HepG2 (cell line): ENCODE results near the gene ZBTB7C.

Experiments used
- ASH2L ChIP-seq: fragments of 300-600, 200-600 bp; sonication (generic); IDR thresholded peaks from 2 replicates; pipeline ENCODE4 v1.7.0; 2017; ENCODE audit warnings: low read depth, mild to moderate bottlenecking, moderate library complexity, mixed read lengths, low read length; ENCODE audit not compliant: insufficient read length
- CTCF ChIP-seq: sonication (generic); formaldehyde crosslinking; IDR thresholded peaks from 2 replicates; pipeline ENCODE4 v1.5.0; 2020; ENCODE audit warnings: mild to moderate bottlenecking, missing genetic modification reagents, moderate library complexity
- HDAC2 ChIP-seq: sonication (generic); formaldehyde crosslinking; IDR thresholded peaks from 2 replicates; pipeline ENCODE4 v1.4.0; 2020; ENCODE audit warnings: missing genetic modification reagents
- MED13 ChIP-seq: sonication (generic); formaldehyde crosslinking; IDR thresholded peaks from 2 replicates; pipeline ENCODE4 v1.5.0; 2020; ENCODE audit warnings: missing genetic modification reagents
- NFRKB ChIP-seq: fragments of 450-650 bp; IDR thresholded peaks from 2 replicates; pipeline ENCODE4 v1.6.1; 2017
- NONO ChIP-seq, 2 experiments: fragments of 450-650 bp in 1 of 2; sonication (generic) in 1 of 2; formaldehyde crosslinking in 1 of 2; IDR thresholded peaks in 1 of 2; conservative IDR thresholded peaks in 1 of 2; 2 replicates each; pipeline versions ENCODE4 v1.6.1 to v1.8.0; 2017 to 2022; ENCODE audit warnings: mild to moderate bottlenecking in 1 of 2, missing genetic modification reagents in 1 of 2, moderate library complexity in 1 of 2
- PHF21A ChIP-seq: sonication (generic); formaldehyde crosslinking; IDR thresholded peaks from 2 replicates; pipeline ENCODE4 v1.5.0; 2020; ENCODE audit warnings: mild to moderate bottlenecking, missing genetic modification reagents
- PHF8 ChIP-seq: sonication (generic); formaldehyde crosslinking; IDR thresholded peaks from 2 replicates; pipeline ENCODE4 v1.5.0; 2020; ENCODE audit warnings: missing genetic modification reagents
- POLR2AphosphoS5 ChIP-seq: IDR thresholded peaks from 2 replicates; pipeline ENCODE4 v1.6.1; 2012; ENCODE audit warnings: low read depth, low read length
- TAF1 ChIP-seq: sonication (generic); formaldehyde crosslinking; IDR thresholded peaks from 2 replicates; pipeline ENCODE4 v1.4.0; 2020; ENCODE audit warnings: missing genetic modification reagents
- ZBTB1 ChIP-seq: sonication (generic); formaldehyde crosslinking; IDR thresholded peaks from 2 replicates; pipeline ENCODE4 v1.4.0; 2020; ENCODE audit warnings: missing genetic modification reagents, borderline replicate concordance
- ZNF232 ChIP-seq: sonication (generic); formaldehyde crosslinking; IDR thresholded peaks from 2 replicates; pipeline ENCODE4 v1.4.0; 2020; ENCODE audit warnings: missing genetic modification reagents, borderline replicate concordance
- ZNF318 ChIP-seq: sonication (generic); formaldehyde crosslinking; IDR thresholded peaks from 2 replicates; pipeline ENCODE4 v1.4.0; 2020; ENCODE audit warnings: mild to moderate bottlenecking, missing genetic modification reagents
- TF ChIP-seq, protein P1 (sequence below): sonication (generic); formaldehyde crosslinking; IDR thresholded peaks from 2 replicates; pipeline ENCODE4 v1.4.0; 2020; ENCODE audit warnings: low read depth, missing genetic modification reagents

- no peak for TF ChIP-seq ZBTB1
- TF ChIP-seq CTCF (CRISPR knock-in tag) = no peak
- no peak for TF ChIP-seq ZNF232 (CRISPR knock-in tag)
- no peak for TF ChIP-seq ASH2L
- TF ChIP-seq HDAC2 (CRISPR knock-in tag) = no peak
- no peak for TF ChIP-seq ZNF318 (CRISPR knock-in tag)
- TF ChIP-seq PHF8 = no peak
- TF ChIP-seq, protein P1, sequence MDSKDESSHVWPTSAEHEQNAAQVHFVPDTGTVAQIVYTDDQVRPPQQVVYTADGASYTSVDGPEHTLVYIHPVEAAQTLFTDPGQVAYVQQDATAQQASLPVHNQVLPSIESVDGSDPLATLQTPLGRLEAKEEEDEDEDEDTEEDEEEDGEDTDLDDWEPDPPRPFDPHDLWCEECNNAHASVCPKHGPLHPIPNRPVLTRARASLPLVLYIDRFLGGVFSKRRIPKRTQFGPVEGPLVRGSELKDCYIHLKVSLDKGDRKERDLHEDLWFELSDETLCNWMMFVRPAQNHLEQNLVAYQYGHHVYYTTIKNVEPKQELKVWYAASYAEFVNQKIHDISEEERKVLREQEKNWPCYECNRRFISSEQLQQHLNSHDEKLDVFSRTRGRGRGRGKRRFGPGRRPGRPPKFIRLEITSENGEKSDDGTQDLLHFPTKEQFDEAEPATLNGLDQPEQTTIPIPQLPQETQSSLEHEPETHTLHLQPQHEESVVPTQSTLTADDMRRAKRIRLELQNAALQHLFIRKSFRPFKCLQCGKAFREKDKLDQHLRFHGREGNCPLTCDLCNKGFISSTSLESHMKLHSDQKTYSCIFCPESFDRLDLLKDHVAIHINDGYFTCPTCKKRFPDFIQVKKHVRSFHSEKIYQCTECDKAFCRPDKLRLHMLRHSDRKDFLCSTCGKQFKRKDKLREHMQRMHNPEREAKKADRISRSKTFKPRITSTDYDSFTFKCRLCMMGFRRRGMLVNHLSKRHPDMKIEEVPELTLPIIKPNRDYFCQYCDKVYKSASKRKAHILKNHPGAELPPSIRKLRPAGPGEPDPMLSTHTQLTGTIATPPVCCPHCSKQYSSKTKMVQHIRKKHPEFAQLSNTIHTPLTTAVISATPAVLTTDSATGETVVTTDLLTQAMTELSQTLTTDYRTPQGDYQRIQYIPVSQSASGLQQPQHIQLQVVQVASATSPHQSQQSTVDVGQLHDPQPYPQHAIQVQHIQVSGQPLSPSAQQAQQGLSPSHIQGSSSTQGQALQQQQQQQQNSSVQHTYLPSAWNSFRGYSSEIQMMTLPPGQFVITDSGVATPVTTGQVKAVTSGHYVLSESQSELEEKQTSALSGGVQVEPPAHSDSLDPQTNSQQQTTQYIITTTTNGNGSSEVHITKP (CRISPR knock-in tag) = no peak
- no peak for TF ChIP-seq PHF21A (CRISPR knock-in tag)
- no peak for TF ChIP-seq NFRKB
- TF ChIP-seq POLR2AphosphoS5 = no peak
- TF ChIP-seq MED13 = no peak
- no peak for TF ChIP-seq NONO (IDR thresholded peaks at IDR 0.05)
- no peak for TF ChIP-seq NONO (CRISPR knock-in tag; conservative IDR thresholded peaks at IDR 0.05)
- no peak for TF ChIP-seq TAF1 (CRISPR knock-in tag)
These were observed 285.2 kb downstream of the ZBTB7C start for GRCh38 chr18:48123941-48124340.
